Adipocyte (in vitro differentiated cells): ENCODE measurements around the gene USP6NL.

Experiments
- DNase-seq: peaks from one replicate; pipeline ENCODE4 v3.0.0-alpha.2; 2015; ENCODE audit warnings: low read depth
- H3K27me3 ChIP-seq: replicated peaks from 2 replicates; pipeline ENCODE4 v1.7.0; 2013; ENCODE audit warnings: mild to moderate bottlenecking, low read length, moderate library complexity; ENCODE audit not compliant: control insufficient read depth, insufficient read depth
- H3K36me3 ChIP-seq: 2 replicates; pipeline ENCODE4 v1.7.0; 2013; ENCODE audit warnings: low read length, mild to moderate bottlenecking, moderate library complexity; ENCODE audit not compliant: control insufficient read depth, insufficient read depth, severe bottlenecking
- H3K4me1 ChIP-seq: 2 replicates; pipeline ENCODE4 v1.7.0; 2013; ENCODE audit warnings: mild to moderate bottlenecking, low read length, moderate library complexity; ENCODE audit not compliant: control insufficient read depth, insufficient read depth
- H3K4me3 ChIP-seq: 2 replicates; pipeline ENCODE4 v1.7.0; 2013; ENCODE audit warnings: mild to moderate bottlenecking, low read length, moderate library complexity
- H3K9ac ChIP-seq: 2 replicates; pipeline ENCODE4 v1.7.0; 2013; ENCODE audit warnings: mild to moderate bottlenecking, low read length, moderate library complexity
- H3K9me3 ChIP-seq: 2 replicates; pipeline ENCODE4 v1.7.0; 2013; ENCODE audit warnings: mild to moderate bottlenecking, low read length, moderate library complexity; ENCODE audit not compliant: control insufficient read depth

USP6NL gene

DNA sequence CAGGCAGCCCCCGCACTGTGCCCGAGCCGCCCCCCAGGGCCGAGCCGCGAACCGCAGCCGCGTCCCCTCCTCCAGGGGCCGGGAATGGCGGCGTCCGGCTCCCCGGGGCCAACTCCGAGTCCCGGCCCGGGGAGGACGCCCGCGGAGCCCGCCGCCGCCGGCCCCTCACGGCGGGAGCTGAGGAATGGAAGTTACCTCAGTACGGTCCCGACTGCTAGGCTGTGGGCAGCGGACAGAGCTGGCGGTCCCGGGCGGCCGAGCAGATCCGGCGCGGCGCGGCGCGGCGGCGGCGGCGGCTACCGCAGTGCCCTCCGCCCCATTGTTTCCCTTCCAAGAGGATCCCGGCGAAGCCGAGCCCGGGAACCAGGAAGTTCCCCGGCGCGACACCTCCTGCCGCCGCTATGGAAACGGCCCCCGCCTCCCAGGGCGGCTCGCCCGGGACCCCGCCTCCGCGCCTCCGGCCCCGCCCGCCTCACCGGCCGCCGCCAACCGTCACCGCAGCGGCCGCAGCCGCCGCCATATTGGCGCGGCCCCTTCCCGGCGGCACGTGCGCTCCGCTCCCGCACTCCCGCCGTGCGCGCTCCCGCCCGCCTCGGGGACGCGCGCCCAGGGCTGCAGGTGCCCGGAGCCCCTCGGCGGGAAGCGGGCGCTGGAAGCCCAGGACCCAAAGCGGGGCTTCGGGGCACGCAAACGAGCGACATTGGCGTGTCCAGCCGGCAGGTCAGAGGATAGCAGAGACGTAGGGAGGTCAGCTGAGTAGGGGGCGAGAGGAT is at the start of gene USP6NL:
TSS of gene USP6NL (minus strand) at position 403 of the 773 bp plus-strand sequence. CDS start 14,016 bp downstream, outside the sequence.
- Histone ChIP-seq H3K27me3 (no peaks in the 10 kb centered on the region), H3K4me1 (peaks cover 20% of the 10 kb centered on the region), H3K36me3 (no peaks in the 10 kb centered on the region), H3K9ac (peak within 1 kb of the TSS; percentile 83), H3K9me3 (no peaks in the 10 kb centered on the region), H3K4me3 (peak within 1 kb of the TSS; percentile 98)
- peak; percentile 93 for DNase-seq

DNA sequence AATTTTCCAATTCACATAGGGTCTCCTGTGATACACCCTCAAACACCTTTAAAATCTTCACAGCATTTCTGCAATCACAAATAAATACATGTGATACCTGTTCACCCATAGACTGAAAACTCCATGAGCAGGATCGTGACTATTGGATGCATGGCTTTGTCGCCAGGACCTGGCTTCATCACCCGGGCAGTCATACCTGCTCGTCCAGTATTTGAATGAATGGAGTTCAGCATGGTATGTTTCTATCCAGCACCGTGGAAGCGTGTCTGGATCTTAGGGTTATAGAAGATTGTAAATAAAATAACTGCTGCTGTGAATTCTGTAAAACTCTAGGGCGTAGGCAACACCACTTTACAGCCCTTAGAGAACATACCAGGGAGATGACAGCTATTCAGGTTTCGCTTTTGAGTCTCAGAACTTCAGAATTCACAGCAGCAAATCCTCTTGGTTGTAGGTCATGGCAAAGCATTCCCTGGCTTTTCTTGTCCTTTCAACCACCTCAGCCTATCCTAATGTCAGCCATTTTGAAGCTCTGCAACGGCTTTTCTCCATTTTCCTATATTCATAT is 47.4 kb upstream of the USP6NL start:
- Histone ChIP-seq H3K9ac (no peak overlapping the region), H3K9me3 (no peaks in the 10 kb centered on the region), H3K27me3 (peaks cover 30% of the 10 kb centered on the region), H3K36me3 (no peaks in the 10 kb centered on the region), H3K4me1 (peaks cover 11% of the 10 kb centered on the region), H3K4me3 (no peak overlapping the region)
- no peak for DNase-seq

DNA sequence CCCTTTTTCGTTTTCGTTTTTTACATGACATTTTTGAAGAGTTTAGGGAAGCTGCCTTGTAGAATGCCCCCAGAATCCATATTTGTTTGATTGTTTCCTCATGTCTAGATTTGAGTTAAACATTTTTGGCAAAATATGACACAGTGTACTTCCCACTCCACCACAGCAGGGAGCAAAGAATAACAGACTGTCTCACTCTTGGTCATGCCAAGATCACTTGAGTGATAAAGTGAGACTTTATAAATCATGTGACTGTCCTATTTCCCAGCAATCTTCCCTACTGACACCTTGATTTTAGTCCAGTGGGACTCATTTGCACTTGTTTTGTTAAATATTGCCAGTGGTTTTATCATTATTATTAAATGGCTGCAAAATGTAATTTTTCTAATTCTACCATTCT is 44.4 kb upstream of the USP6NL start:
- DNase-seq: no peak
- H3K27me3 ChIP-seq: peaks cover 25% of the 10 kb centered on the region
- H3K9ac ChIP-seq: no peak overlapping the region
- H3K9me3 ChIP-seq: no peaks in the 10 kb centered on the region
- no peaks in the 10 kb centered on the region for H3K36me3 ChIP-seq
- no peak overlapping the region for H3K4me3 ChIP-seq
- H3K4me1 ChIP-seq: peaks cover 6% of the 10 kb centered on the region

DNA sequence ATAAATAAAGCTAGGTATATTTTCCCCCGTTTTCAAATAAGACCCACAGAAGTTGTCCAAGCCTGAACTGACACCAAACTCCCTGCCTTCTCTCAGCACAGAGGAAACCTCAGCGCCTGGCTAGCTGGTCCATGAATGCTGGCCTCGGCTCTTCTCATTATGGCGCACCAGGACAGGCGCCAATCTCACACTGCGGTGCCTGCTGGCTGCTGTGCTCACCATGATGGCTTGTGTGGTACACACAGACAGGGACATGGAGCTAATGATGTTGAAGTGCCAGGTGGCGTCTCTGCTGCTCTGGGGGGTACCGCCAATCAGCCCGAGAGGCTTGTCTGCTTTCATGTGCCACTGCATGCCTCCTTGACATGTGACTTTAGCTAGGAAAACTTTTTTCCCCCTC is 43.2 kb upstream of the USP6NL start:
- Histone ChIP-seq H3K4me1 (peaks cover 6% of the 10 kb centered on the region), H3K36me3 (no peaks in the 10 kb centered on the region), H3K9me3 (no peaks in the 10 kb centered on the region), H3K4me3 (no peak overlapping the region), H3K9ac (no peak overlapping the region), H3K27me3 (peaks cover 18% of the 10 kb centered on the region)
- no peak for DNase-seq

DNA sequence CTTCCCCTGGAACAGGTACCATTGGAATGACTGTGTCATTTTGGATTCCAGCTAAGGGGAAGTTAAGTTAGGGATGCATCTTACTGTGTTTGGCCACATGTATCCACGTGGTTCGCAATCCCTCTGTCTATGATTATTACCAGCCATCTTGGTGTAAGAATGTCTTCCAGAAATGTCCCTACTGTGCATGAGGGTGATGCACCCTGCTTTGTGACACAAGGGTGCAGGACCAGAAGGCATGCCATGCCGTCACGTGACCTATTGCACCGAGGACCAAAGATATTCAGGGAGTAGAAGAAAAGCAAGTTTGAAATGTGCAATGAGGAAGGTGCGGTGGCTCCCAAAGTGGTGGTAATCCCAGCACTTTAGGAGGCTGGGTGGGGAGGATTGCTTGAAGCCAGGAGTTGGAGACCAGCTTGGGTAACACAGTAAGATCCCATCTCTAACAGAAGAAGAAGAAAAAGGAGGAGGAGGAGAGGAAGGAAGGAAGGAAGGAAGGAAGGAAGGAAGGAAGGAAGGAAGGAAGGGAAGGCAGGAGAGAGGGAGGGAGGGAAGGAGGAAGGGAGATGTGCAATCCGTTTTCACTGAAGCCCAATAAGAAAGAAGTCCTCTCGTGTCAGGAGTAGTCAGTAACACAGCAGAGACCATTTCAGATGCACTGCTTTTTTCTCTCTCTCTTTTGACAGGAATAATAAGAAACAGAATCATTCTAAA is 42.5 kb upstream of the USP6NL start:
- H3K27me3 ChIP-seq: peaks cover 16% of the 10 kb centered on the region
- no peak for DNase-seq
- H3K9me3 ChIP-seq: no peaks in the 10 kb centered on the region
- no peak overlapping the region for H3K9ac ChIP-seq
- H3K36me3 ChIP-seq: no peaks in the 10 kb centered on the region
- H3K4me3 ChIP-seq: no peak overlapping the region
- peaks cover 6% of the 10 kb centered on the region for H3K4me1 ChIP-seq

DNA sequence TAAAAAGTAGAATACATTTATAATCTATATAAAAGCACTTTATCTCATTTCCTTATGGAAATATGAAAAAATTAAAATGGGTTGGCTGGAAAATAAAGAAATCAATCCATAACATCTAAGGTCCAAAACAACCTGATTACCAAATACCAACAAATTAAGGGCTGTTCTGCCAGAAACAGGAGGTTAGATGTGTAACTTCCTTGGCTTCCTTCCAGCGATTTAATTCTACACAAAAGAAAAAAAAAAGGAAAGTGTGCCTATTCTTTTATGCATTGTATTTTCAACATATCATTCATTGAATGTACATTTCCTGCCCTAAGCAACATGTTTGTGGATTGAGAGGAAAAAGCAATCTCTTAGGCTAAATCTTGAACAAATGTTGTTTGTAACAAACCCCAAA is 36.2 kb upstream of the USP6NL start:
- no peak overlapping the region for H3K9ac ChIP-seq
- H3K27me3 ChIP-seq: peaks cover 4% of the 10 kb centered on the region
- DNase-seq: no peak
- H3K4me1 ChIP-seq: no peaks in the 10 kb centered on the region
- H3K36me3 ChIP-seq: no peaks in the 10 kb centered on the region
- no peaks in the 10 kb centered on the region for H3K9me3 ChIP-seq
- H3K4me3 ChIP-seq: no peak overlapping the region

DNA sequence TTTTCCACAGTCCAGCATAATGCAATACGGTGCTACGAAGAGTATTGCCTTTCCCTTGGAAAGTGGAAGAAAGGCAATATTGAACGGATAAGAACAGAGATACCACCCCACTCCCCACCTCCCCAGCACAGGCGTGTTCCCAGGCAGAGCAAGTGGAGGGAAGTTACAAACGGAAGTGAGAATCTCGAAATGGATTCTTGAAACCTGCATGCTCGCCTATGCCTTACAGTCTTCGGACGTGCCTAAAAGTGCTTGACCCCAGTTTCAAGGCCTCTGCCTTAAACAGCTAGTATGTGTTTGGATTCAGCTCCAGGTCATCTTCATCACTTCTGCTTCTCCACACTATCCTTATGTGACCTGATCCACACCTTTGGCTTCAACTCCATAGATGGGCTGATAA is 35.0 kb upstream of the USP6NL start:
- DNase-seq: no peak
- no peaks in the 10 kb centered on the region for H3K36me3 ChIP-seq
- no peaks in the 10 kb centered on the region for H3K4me1 ChIP-seq
- H3K9ac ChIP-seq: no peak overlapping the region
- no peak overlapping the region for H3K4me3 ChIP-seq
- no peaks in the 10 kb centered on the region for H3K9me3 ChIP-seq
- H3K27me3 ChIP-seq: peaks cover 5% of the 10 kb centered on the region

DNA sequence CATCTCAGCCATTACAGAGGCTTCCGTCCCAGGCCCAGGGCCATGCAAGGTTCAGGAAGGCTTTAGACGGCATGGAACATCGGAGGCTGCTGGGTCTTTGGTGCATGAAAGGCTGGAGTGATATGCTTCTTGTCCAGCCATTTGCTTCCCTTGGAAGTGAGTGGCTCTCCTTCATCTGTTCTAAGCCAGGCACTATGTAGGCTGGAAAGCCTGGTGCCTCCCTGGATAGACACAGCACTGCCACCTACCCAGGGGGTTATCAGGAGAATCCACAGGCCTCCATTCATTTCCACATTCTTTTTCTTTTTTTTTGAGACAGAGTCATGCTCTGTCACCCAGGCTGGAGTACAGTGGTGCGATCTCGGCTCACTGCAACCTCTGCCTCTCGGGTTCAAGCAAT is 31.6 kb upstream of the USP6NL start:
- Histone ChIP-seq H3K4me3 (no peak overlapping the region), H3K9ac (no peak overlapping the region), H3K36me3 (no peaks in the 10 kb centered on the region), H3K4me1 (peaks cover 3% of the 10 kb centered on the region), H3K9me3 (no peaks in the 10 kb centered on the region), H3K27me3 (peaks cover 5% of the 10 kb centered on the region)
- DNase-seq: no peak

DNA sequence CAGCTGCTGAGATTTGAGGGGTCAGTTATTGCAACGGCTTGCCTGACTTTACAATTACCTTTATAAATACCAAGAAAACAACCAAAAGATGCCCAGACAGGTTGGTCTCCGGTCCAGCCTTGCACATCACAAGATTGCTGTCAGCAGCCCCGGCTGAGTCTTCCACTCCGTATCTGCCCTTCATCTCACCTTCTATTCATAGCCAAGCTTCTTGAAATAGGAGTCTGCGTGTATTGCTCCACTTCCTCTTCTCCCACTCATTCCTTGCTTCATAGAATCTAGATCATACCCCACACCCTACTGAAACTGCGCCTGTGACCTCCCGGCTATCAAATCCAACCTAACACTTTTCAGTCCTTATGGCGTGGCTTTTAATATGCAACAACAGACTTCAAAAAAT is 31.1 kb upstream of the USP6NL start:
- H3K36me3 ChIP-seq: no peaks in the 10 kb centered on the region
- peaks cover 3% of the 10 kb centered on the region for H3K4me1 ChIP-seq
- peaks cover 5% of the 10 kb centered on the region for H3K27me3 ChIP-seq
- H3K9ac ChIP-seq: no peak overlapping the region
- no peak overlapping the region for H3K4me3 ChIP-seq
- H3K9me3 ChIP-seq: no peaks in the 10 kb centered on the region
- DNase-seq: no peak

DNA sequence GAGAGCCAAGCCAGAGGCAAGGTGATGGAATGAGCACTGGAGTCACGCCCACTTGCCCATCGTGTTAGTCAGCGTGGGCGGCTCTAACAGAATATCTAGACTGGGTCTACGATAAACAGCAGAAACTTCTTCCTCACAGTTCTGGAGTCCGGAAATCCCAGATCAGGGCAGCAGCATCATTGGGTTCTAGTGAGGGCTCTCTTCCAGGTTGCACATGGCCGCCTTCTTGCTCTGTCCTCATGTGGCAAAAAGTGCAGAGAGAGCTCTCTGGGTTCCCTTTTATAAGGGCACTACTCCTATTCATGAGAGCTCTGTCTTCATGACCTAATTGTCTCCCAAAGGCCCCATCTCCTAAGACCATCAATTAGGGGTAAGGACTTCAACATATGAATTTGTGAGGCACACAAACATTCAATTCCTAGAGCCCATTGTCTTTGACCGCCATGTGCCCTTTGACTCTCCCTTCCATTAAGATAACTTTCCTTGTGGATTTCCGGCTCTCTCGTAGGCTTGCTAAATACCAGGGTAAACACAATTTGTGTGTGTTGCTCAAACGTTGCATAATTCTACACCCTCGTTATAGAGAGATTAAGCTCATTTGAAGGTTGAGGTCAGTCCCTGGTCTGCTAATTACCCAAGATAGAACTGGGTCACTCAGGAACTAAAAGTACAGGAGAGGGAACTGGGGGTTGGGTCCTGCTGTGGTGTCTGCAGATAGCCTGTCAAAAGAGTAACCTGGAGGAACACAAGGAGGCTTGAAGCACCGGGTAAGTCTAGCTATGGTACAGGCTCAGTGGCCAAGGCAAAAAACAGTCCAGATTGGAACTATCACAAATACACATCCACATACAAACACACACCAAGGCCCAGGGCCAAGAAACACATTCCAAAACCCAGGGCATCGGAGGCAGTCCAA is 28.7 kb upstream of the USP6NL start:
- Histone ChIP-seq H3K9ac (no peak overlapping the region), H3K9me3 (no peaks in the 10 kb centered on the region), H3K4me3 (no peak overlapping the region), H3K4me1 (peaks cover 18% of the 10 kb centered on the region), H3K27me3 (peaks cover 5% of the 10 kb centered on the region), H3K36me3 (no peaks in the 10 kb centered on the region)
- DNase-seq: no peak

DNA sequence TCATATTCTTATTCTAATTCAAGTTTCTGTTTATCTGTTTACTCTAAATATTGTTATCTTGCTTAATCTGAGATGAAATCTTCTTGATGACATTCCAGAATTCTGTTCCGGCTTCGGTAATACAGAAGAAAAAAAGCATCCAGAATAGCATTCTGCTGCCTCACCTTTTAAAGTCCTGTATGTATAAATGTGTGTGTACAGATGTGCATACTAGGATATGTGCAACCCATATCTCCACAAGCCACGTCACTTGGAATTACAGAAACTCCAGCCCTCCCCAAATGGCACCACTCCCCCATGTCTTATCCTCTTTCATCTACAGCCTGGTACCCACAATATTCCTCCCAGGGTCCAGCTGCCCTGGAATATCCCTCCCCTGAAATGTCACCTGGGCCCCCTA is 27.9 kb upstream of the USP6NL start:
- H3K9me3 ChIP-seq: no peaks in the 10 kb centered on the region
- no peak overlapping the region for H3K9ac ChIP-seq
- H3K4me3 ChIP-seq: no peak overlapping the region
- no peaks in the 10 kb centered on the region for H3K36me3 ChIP-seq
- H3K4me1 ChIP-seq: peaks cover 18% of the 10 kb centered on the region
- peaks cover 5% of the 10 kb centered on the region for H3K27me3 ChIP-seq
- DNase-seq: no peak
